HTR-8/SVneo (cell line): Measurements from ENCODE around the gene RBP3.
A peak's percentile ranks its signal among the peaks of the same experiment; 100 is the strongest.
"Not testable (repeated sequence)": the region's sequence is repeated elsewhere in the genome, so short reads cannot be mapped to it uniquely, and the experiment has no call there.

Experiments
- DNase-seq: peaks from one replicate; pipeline ENCODE4 v3.0.0; 2011; ENCODE audit warnings: low spot score, mixed read lengths; ENCODE audit not compliant: insufficient read length
- FAIRE-seq: peaks from 2 replicates; lab custom pipeline; 2011; peaks lifted over from hg19 to GRCh38; lab: Jason Lieb, UNC

The RBP3 gene

GRCh38 chr10:47386104-47386503, 37.9 kb downstream of the RBP3 start:
- not testable (repeated sequence) for DNase-seq, FAIRE-seq

- FAIRE-seq (no peak), DNase-seq (no peak)
Observed at GRCh38 chr10:47388879-47389278, 40.7 kb downstream of the RBP3 start.

GRCh38 chr10:47389619-47390018, 41.5 kb downstream of the RBP3 start:
- DNase-seq (no peak), FAIRE-seq (no peak)

- no peak for FAIRE-seq
- no peak for DNase-seq
Observed at GRCh38 chr10:47396311-47396717, 48.2 kb downstream of the RBP3 start.

- FAIRE-seq (no peak), DNase-seq (no peak)
Observed at GRCh38 chr10:47397256-47397655, 49.1 kb downstream of the RBP3 start.

GRCh38 chr10:47400251-47400650, 52.1 kb downstream of the RBP3 start:
- no peak for FAIRE-seq
- DNase-seq = no peak

- FAIRE-seq (no peak), DNase-seq (no peak)
Observed at GRCh38 chr10:47400786-47401185, 52.6 kb downstream of the RBP3 start.

- FAIRE-seq (no peak), DNase-seq (no peak)
Observed at GRCh38 chr10:47401210-47401609, 53.0 kb downstream of the RBP3 start.

GRCh38 chr10:47401874-47402640, 53.9 kb downstream of the RBP3 start:
- DNase-seq = no peak
- FAIRE-seq = no peak

- FAIRE-seq (no peak), DNase-seq (peak; percentile 71)
Observed at GRCh38 chr10:47402641-47403301, 54.6 kb downstream of the RBP3 start.

- FAIRE-seq (no peak), DNase-seq (no peak)
Observed at GRCh38 chr10:47403446-47404318, 55.5 kb downstream of the RBP3 start.

- no peak for FAIRE-seq
- no peak for DNase-seq
Observed at GRCh38 chr10:47404446-47404845, 56.3 kb downstream of the RBP3 start.

- FAIRE-seq = no peak
- no peak for DNase-seq
Observed at GRCh38 chr10:47404937-47405336, 56.8 kb downstream of the RBP3 start.

GRCh38 chr10:47405857-47406547, 57.8 kb downstream of the RBP3 start:
- FAIRE-seq = no peak
- no peak for DNase-seq

GRCh38 chr10:47406548-47406869, 58.3 kb downstream of the RBP3 start:
- FAIRE-seq (no peak), DNase-seq (no peak)

- DNase-seq = peak; percentile 88
- no peak for FAIRE-seq
Observed at GRCh38 chr10:47406870-47407691, 58.9 kb downstream of the RBP3 start.
